ENCODE results near the gene FRY. TPM values are rescaled to one million over a fixed set of nuclear protein-coding genes. Genes with fewer than 3 reads are reported as not detected.

The FRY gene
- total and polyA plus RNA-seq, 9 of the 15 experiments (the other 6 are each of a cell fraction or from before 2014, with no cell fraction given): 0.03 to 0.31 (median 0.11) TPM; not detected in 3

GRCh38 chr13:32086366-32086765 is 54.8 kb downstream of the FRY start:
- no peak for DNase-seq (ENCODE audit: extremely low read depth in 1 of 4, low spot score in 3 of 4)
- ChIA-PET CTCF (ENCODE audit: low intra/inter-chr PET ratio) (no interaction called here), POLR2A (no interaction called here)
- H3K9me3 ChIP-seq (replicated peaks; ENCODE audit: control insufficient read depth, insufficient read depth, low read depth, low read length): no peaks in the 10 kb centered on the region
- H3K9me1 ChIP-seq (ENCODE audit: control insufficient read depth, insufficient read depth, low read length): no peaks in the 10 kb centered on the region
- H3K4me1 ChIP-seq (replicated peaks in 1 of 2; ENCODE audit: control insufficient read depth in 2 of 2, insufficient read depth in 2 of 2, low read length in 2 of 2): no peaks in the 10 kb centered on the region
- H4K20me1 ChIP-seq (replicated peaks; ENCODE audit: control insufficient read depth, insufficient read depth, low read length): no peaks in the 10 kb centered on the region
- FAIRE-seq: no peak
- no peak overlapping the region for H3K9ac ChIP-seq (ENCODE audit: insufficient read depth in 1 of 2, low read depth in 2 of 2, low read length in 2 of 2)
- no peaks in the 10 kb centered on the region for H3K27me3 ChIP-seq (ENCODE audit: control insufficient read depth in 2 of 2, insufficient read depth in 2 of 2, low read length in 2 of 2)
- intact Hi-C loops (cut with micrococcal nuclease): no loop called here
- in situ Hi-C loops (cut with MboI): no loop called here
- no peaks in the 10 kb centered on the region for H3K79me2 ChIP-seq (ENCODE audit: control insufficient read depth, insufficient read depth, low read length)
- H2AFZ ChIP-seq (ENCODE audit: low read depth, low read length): no peak overlapping the region
- no peak overlapping the region for H3K4me2 ChIP-seq (ENCODE audit: insufficient read depth, low read length)
- H3K4me3 ChIP-seq: no peak overlapping the region
- whole genome bisulfite sequencing (ENCODE audit: insufficient coverage, low coverage, missing lambda C conversion rate): 0% methylated on average over 1 of the region's 2 CpGs
- no peaks in the 10 kb centered on the region for H3K36me3 ChIP-seq (ENCODE audit: control insufficient read depth, insufficient read depth, low read length)
- no peak for ATAC-seq
- H3K27ac ChIP-seq (ENCODE audit: extremely low read depth, low read depth, low read length): no peak overlapping the region
- no TSS peak for BruUV-seq (replicated peaks)
- TF ChIP-seq SMAD1 (IDR thresholded peaks at IDR 0.05; ENCODE audit: low read depth, low read length, partially characterized antibody) (no peak), ZNF23 (CRISPR knock-in tag; IDR thresholded peaks at IDR 0.05) (no peak), SETDB1 (IDR thresholded peaks at IDR 0.05; ENCODE audit: low read length) (no peak), ZNF444 (CRISPR knock-in tag; IDR thresholded peaks at IDR 0.05) (no peak), ZFP91 (CRISPR knock-in tag; IDR thresholded peaks at IDR 0.05) (no peak), GATA2 (CRISPR knock-in tag; IDR thresholded peaks at IDR 0.05) (no peak), ZNF407 (IDR thresholded peaks at IDR 0.05; ENCODE audit: low read depth) (no peak), CREB5 (CRISPR knock-in tag; IDR thresholded peaks at IDR 0.05) (no peak), ZNF79 (CRISPR knock-in tag; IDR thresholded peaks at IDR 0.05; ENCODE audit: low read depth) (no peak), HNRNPK (IDR thresholded peaks at IDR 0.05; ENCODE audit: low read depth, low read length, poor library complexity, severe bottlenecking) (no peak), ETS2 (tag; IDR thresholded peaks at IDR 0.05; ENCODE audit: borderline replicate concordance, poor library complexity, severe bottlenecking) (no peak), NBN (IDR thresholded peaks at IDR 0.05; ENCODE audit: low read depth) (no peak), ZNF766 (CRISPR knock-in tag; conservative IDR thresholded peaks at IDR 0.05) (no peak)

All from K562 (cell line).